ENCODE measurements around the gene MAP1A.

GRCh38 chr15:43492266-43492665, 25.1 kb upstream of the MAP1A start:
- no peak for TF ChIP-seq CTCF (optimal IDR thresholded peaks at IDR 0.05 in 1 of 3, IDR thresholded peaks at IDR 0.05 in 1 of 3, conservative IDR thresholded peaks at IDR 0.05 in 1 of 3; ENCODE audit: extremely low read depth in 1 of 3, insufficient read depth in 2 of 3, low read length in 3 of 3)
- no peak for TF ChIP-seq EZH2 (IDR thresholded peaks at IDR 0.05; ENCODE audit: low read length)
